Measurements from ENCODE around the gene MROH2B. TPM values are rescaled to one million over a fixed set of nuclear protein-coding genes. Genes with fewer than 3 reads are reported as not detected.

MROH2B gene
- total RNA-seq, 1 experiment from 2014 or later, result not detected

DNA sequence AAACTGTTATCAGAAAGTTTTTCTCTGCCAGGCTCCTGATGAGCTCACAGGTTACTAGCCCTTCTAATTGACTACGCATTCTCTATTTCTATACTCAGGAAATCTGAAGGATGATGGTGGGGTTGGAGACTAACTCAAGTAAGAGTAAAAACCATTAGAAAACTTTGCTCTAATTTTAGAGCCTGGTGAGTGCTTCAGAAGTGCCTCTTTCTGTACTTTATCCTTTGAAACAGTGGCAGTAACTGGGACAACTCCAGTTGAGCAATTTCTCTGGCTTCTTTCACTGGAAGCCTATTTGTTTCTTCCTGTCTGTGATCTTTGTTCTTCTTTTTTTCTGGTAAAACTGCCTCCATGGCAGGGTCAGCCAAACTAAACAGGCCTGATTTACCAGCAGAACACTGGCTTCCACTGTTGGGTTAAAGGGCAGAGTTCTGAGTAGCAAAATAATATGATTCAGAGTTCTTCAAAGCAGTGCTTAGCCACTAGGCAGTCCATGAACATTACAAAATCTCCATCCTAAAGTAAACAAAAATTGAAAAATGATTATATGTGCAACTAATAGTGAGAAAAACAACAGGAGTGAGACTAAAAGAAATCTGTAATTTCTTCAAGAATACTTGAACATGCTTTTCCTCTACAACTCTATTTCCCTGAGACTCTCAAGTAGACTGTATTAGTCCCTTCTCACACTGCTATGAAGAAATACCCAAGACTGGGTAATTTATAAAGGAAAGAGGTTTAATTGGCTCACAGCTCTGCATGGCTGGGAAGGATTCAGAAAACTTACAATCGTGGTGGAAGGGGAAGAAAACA, 79.8 kb downstream of the MROH2B start:
- ATAC-seq, result no peak
- ChIA-PET POLR2A (no interaction called here), RAD21 (ENCODE audit: low non-redundant PET in 1 of 2, low total read pairs in 2 of 2, uncharacterized antibody in 2 of 2, unreplicated experiment in 2 of 2) (no interaction called here), CTCF (interaction anchor here (0.7 kb wide), 1 partner anchor 650 kb away, joined by 3 read pairs; no protein-coding TSS in a partner anchor)
- no peak overlapping the region for H3K9ac ChIP-seq (ENCODE audit: low read length)
- intact Hi-C loops (cut with micrococcal nuclease), result no loop called here
- H3K36me3 ChIP-seq (ENCODE audit: control insufficient read depth in 1 of 2, insufficient read depth in 2 of 2, low read length in 2 of 2), result no peaks in the 10 kb centered on the region
- BruUV-seq (replicated peaks), result no TSS peak
- no peak for TF ChIP-seq CEBPB (IDR thresholded peaks at IDR 0.05; ENCODE audit: low read depth)
- no peak for TF ChIP-seq TCF7L2 (IDR thresholded peaks at IDR 0.05; ENCODE audit: borderline replicate concordance, extremely low read depth, insufficient read depth, insufficient read length)
- TF ChIP-seq SIN3A (IDR thresholded peaks at IDR 0.05; ENCODE audit: low read depth), result no peak
- TF ChIP-seq SP1 (IDR thresholded peaks at IDR 0.05; ENCODE audit: low read depth), result no peak
- TF ChIP-seq FOSL1 (IDR thresholded peaks at IDR 0.05; ENCODE audit: low read depth), result no peak
- no peak for TF ChIP-seq ELF1 (IDR thresholded peaks at IDR 0.05; ENCODE audit: borderline replicate concordance, low read depth)
- TF ChIP-seq ZFX (IDR thresholded peaks at IDR 0.05), result no peak
- TF ChIP-seq, protein P1, sequence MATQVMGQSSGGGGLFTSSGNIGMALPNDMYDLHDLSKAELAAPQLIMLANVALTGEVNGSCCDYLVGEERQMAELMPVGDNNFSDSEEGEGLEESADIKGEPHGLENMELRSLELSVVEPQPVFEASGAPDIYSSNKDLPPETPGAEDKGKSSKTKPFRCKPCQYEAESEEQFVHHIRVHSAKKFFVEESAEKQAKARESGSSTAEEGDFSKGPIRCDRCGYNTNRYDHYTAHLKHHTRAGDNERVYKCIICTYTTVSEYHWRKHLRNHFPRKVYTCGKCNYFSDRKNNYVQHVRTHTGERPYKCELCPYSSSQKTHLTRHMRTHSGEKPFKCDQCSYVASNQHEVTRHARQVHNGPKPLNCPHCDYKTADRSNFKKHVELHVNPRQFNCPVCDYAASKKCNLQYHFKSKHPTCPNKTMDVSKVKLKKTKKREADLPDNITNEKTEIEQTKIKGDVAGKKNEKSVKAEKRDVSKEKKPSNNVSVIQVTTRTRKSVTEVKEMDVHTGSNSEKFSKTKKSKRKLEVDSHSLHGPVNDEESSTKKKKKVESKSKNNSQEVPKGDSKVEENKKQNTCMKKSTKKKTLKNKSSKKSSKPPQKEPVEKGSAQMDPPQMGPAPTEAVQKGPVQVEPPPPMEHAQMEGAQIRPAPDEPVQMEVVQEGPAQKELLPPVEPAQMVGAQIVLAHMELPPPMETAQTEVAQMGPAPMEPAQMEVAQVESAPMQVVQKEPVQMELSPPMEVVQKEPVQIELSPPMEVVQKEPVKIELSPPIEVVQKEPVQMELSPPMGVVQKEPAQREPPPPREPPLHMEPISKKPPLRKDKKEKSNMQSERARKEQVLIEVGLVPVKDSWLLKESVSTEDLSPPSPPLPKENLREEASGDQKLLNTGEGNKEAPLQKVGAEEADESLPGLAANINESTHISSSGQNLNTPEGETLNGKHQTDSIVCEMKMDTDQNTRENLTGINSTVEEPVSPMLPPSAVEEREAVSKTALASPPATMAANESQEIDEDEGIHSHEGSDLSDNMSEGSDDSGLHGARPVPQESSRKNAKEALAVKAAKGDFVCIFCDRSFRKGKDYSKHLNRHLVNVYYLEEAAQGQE (IDR thresholded peaks at IDR 0.05; ENCODE audit: low read depth), result no peak
- TF ChIP-seq, protein P2, sequence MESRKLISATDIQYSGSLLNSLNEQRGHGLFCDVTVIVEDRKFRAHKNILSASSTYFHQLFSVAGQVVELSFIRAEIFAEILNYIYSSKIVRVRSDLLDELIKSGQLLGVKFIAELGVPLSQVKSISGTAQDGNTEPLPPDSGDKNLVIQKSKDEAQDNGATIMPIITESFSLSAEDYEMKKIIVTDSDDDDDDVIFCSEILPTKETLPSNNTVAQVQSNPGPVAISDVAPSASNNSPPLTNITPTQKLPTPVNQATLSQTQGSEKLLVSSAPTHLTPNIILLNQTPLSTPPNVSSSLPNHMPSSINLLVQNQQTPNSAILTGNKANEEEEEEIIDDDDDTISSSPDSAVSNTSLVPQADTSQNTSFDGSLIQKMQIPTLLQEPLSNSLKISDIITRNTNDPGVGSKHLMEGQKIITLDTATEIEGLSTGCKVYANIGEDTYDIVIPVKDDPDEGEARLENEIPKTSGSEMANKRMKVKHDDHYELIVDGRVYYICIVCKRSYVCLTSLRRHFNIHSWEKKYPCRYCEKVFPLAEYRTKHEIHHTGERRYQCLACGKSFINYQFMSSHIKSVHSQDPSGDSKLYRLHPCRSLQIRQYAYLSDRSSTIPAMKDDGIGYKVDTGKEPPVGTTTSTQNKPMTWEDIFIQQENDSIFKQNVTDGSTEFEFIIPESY (IDR thresholded peaks at IDR 0.05; ENCODE audit: extremely low read depth, insufficient replicate concordance, low read length), result no peak
- TF ChIP-seq, protein P3, sequence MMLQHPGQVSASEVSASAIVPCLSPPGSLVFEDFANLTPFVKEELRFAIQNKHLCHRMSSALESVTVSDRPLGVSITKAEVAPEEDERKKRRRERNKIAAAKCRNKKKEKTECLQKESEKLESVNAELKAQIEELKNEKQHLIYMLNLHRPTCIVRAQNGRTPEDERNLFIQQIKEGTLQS (IDR thresholded peaks at IDR 0.05), result no peak
- TF ChIP-seq ZNF274 (IDR thresholded peaks at IDR 0.05; ENCODE audit: low read depth, low read length), result no peak
- no peak for TF ChIP-seq YY1 (IDR thresholded peaks at IDR 0.05; ENCODE audit: extremely low read depth, insufficient replicate concordance, low read depth, low read length)
- no peak for TF ChIP-seq JUND (IDR thresholded peaks at IDR 0.05)
- TF ChIP-seq, protein P4, sequence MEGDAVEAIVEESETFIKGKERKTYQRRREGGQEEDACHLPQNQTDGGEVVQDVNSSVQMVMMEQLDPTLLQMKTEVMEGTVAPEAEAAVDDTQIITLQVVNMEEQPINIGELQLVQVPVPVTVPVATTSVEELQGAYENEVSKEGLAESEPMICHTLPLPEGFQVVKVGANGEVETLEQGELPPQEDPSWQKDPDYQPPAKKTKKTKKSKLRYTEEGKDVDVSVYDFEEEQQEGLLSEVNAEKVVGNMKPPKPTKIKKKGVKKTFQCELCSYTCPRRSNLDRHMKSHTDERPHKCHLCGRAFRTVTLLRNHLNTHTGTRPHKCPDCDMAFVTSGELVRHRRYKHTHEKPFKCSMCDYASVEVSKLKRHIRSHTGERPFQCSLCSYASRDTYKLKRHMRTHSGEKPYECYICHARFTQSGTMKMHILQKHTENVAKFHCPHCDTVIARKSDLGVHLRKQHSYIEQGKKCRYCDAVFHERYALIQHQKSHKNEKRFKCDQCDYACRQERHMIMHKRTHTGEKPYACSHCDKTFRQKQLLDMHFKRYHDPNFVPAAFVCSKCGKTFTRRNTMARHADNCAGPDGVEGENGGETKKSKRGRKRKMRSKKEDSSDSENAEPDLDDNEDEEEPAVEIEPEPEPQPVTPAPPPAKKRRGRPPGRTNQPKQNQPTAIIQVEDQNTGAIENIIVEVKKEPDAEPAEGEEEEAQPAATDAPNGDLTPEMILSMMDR (IDR thresholded peaks at IDR 0.05 in 2 of 3, conservative IDR thresholded peaks at IDR 0.05 in 1 of 3; ENCODE audit: borderline replicate concordance in 1 of 3, insufficient read depth in 1 of 3, low read depth in 2 of 3, low read length in 2 of 3), result no peak
- DNase-seq (ENCODE audit: low read depth, low spot score), result no peak
- H3K9me3 ChIP-seq (ENCODE audit: control insufficient read depth in 1 of 2, insufficient read depth in 1 of 2, low read depth in 1 of 2, low read length in 2 of 2), result 0 out of 4 replicates have a peak, but pooled peaks cover 0 to 3% of the 10 kb centered on the region in 2 experiments
- no peaks in the 10 kb centered on the region for H3K27me3 ChIP-seq (ENCODE audit: insufficient read depth, low read length)
- no peak overlapping the region for H3K4me2 ChIP-seq (ENCODE audit: low read length)
- H3K79me2 ChIP-seq (ENCODE audit: insufficient read depth, low read length), result no peaks in the 10 kb centered on the region
- no peak overlapping the region for H2AFZ ChIP-seq (ENCODE audit: low read depth, low read length, poor library complexity, severe bottlenecking)
- no peak overlapping the region for H3K27ac ChIP-seq (ENCODE audit: low read depth, low read length)
- no peak overlapping the region for H3K4me3 ChIP-seq (replicated peaks in 1 of 2; ENCODE audit: low read depth in 1 of 2, low read length in 2 of 2)
- no peaks in the 10 kb centered on the region for H3K4me1 ChIP-seq (ENCODE audit: control insufficient read depth in 1 of 2, insufficient read depth in 2 of 2, low read length in 2 of 2)
- H4K20me1 ChIP-seq (ENCODE audit: insufficient read depth), result no peaks in the 10 kb centered on the region
- H3K9me2 ChIP-seq (ENCODE audit: insufficient read depth), result no peaks in the 10 kb centered on the region

Measured in HCT116 (cell line).